HEK293T (cell line): Measurements from ENCODE around the gene LEAP2.

Experiments used
- ARNT ChIP-seq: fragments of 450-650 bp; IDR thresholded peaks from 2 replicates; pipeline ENCODE4 v1.6.1; 2017; ENCODE audit warnings: mild to moderate bottlenecking
- BHLHE40 ChIP-seq: fragments of 450-650 bp; IDR thresholded peaks from 2 replicates; pipeline ENCODE4 v1.6.1; 2016; ENCODE audit warnings: mild to moderate bottlenecking, moderate library complexity, borderline replicate concordance
- CTBP1 ChIP-seq: fragments of 450-650 bp; IDR thresholded peaks from 2 replicates; pipeline ENCODE4 v1.6.1; 2016; ENCODE audit warnings: borderline replicate concordance
- FOXK2 ChIP-seq: fragments of 450-650 bp; IDR thresholded peaks from 2 replicates; pipeline ENCODE4 v1.6.1; 2016; ENCODE audit warnings: mild to moderate bottlenecking
- NFRKB ChIP-seq: fragments of 450-650 bp; IDR thresholded peaks from 2 replicates; pipeline ENCODE4 v1.6.1; 2016; ENCODE audit warnings: mild to moderate bottlenecking, moderate library complexity
- SP1 ChIP-seq: fragments of 450-650 bp; IDR thresholded peaks from 2 replicates; pipeline ENCODE4 v1.6.1; 2017
- TARDBP ChIP-seq: fragments of 450-650 bp; IDR thresholded peaks from 2 replicates; pipeline ENCODE4 v1.6.1; 2016
- ZNF384 ChIP-seq: fragments of 450-650 bp; IDR thresholded peaks from 2 replicates; pipeline ENCODE4 v1.6.1; 2016

DNA sequence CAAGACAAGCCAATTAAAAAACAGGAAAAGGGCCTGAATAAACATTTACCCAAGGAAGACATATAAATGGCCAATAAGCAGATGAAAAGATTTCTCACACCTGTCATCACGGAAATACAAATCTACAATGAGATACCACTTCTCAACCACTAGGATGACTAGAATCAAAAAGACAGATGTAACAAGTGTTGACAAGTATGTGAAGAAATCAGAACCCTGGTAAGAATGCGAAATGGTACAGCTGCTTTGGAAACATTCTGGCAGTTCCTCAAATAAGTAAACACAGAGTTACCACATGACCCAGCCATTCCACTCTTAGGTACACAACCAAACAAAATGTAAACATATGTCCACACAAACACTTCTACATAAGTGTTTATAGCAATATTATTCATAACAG lies 32.5 kb downstream of the LEAP2 start:
- TF ChIP-seq TARDBP (no peak), ZNF384 (no peak), BHLHE40 (no peak), CTBP1 (no peak), SP1 (no peak), ARNT (no peak), FOXK2 (no peak), NFRKB (no peak)
